ENCODE results near the gene NCAM2.

Gene NCAM2

GRCh38 chr21:21468003-21468402, 469.8 kb downstream of the NCAM2 start:
- DNase-seq, result no peak

GRCh38 chr21:21481239-21481638, 483.0 kb downstream of the NCAM2 start:
- no peak for DNase-seq

GRCh38 chr21:21508859-21509258, 510.6 kb downstream of the NCAM2 start:
- DNase-seq, result no peak

- DNase-seq, result no peak
These were observed 532.5 kb downstream of the NCAM2 start for GRCh38 chr21:21530680-21531079.

GRCh38 chr21:21547368-21547953, 549.3 kb downstream of the NCAM2 start:
- no peak for DNase-seq

GRCh38 chr21:21559285-21560045, 561.3 kb downstream of the NCAM2 start:
- DNase-seq, result no peak
